HepG2 (cell line): ENCODE results near the gene ZKSCAN5. TPM values are rescaled to one million over a fixed set of nuclear protein-coding genes. Genes with fewer than 3 reads are reported as not detected.

Experiments used
- BHLHE40 ChIP-seq: IDR thresholded peaks from 2 replicates; pipeline ENCODE4 v1.6.1; 2011; ENCODE audit warnings: low read length, improper control_type of control experiment
- CBX1 ChIP-seq: IDR thresholded peaks from one replicate; pipeline ENCODE4 v1.6.1; 2016; ENCODE audit warnings: antibody characterized with exemption, low read depth
- MAFK ChIP-seq, 2 experiments: IDR thresholded peaks in 1 of 2; conservative IDR thresholded peaks in 1 of 2; 2 replicates each; pipeline ENCODE4 v1.6.1; 2011; ENCODE audit warnings: improper control_type of control experiment in 2 of 2, low read length in 2 of 2
- NFKBIZ ChIP-seq: IDR thresholded peaks from 2 replicates; pipeline ENCODE4 v1.6.1; 2018; ENCODE audit warnings: missing genetic modification reagents, missing compliant biosample characterization
- RARA ChIP-seq: IDR thresholded peaks from 2 replicates; pipeline ENCODE4 v1.6.1; 2016; ENCODE audit warnings: missing genetic modification reagents, missing compliant biosample characterization
- SMYD3 ChIP-seq: sonication (generic); formaldehyde crosslinking; IDR thresholded peaks from 2 replicates; pipeline ENCODE4 v1.8.1; 2023; ENCODE audit warnings: mild to moderate bottlenecking, missing genetic modification reagents
- ZNF121 ChIP-seq: sonication (generic); formaldehyde crosslinking; IDR thresholded peaks from 2 replicates; pipeline ENCODE4 v1.5.0; 2020; ENCODE audit warnings: mild to moderate bottlenecking, missing genetic modification reagents
- ZNF253 ChIP-seq: sonication (generic); formaldehyde crosslinking; IDR thresholded peaks from 2 replicates; pipeline ENCODE4 v1.8.0; 2022; ENCODE audit warnings: mild to moderate bottlenecking, missing genetic modification reagents, borderline replicate concordance
- ZNF3 ChIP-seq: IDR thresholded peaks from 2 replicates; pipeline ENCODE4 v1.7.0; 2017; ENCODE audit warnings: inconsistent platforms
- ZNF318 ChIP-seq: sonication (generic); formaldehyde crosslinking; IDR thresholded peaks from 2 replicates; pipeline ENCODE4 v1.4.0; 2020; ENCODE audit warnings: mild to moderate bottlenecking, missing genetic modification reagents
- ZNF333 ChIP-seq: sonication (generic); formaldehyde crosslinking; IDR thresholded peaks from 2 replicates; pipeline ENCODE4 v1.4.0; 2020; ENCODE audit warnings: mild to moderate bottlenecking, missing genetic modification reagents, borderline replicate concordance
- ZNF446 ChIP-seq: sonication (generic); formaldehyde crosslinking; IDR thresholded peaks from 2 replicates; pipeline ENCODE4 v1.5.0; 2020; ENCODE audit warnings: mild to moderate bottlenecking, missing genetic modification reagents
- ZNF550 ChIP-seq: sonication (generic); formaldehyde crosslinking; IDR thresholded peaks from 2 replicates; pipeline ENCODE4 v1.4.0; 2020; ENCODE audit warnings: mild to moderate bottlenecking, missing genetic modification reagents, borderline replicate concordance
- polyA plus RNA-seq, 8 experiments: library from polyadenylated mRNA; depleted of rRNA in 3 of 8; stranded (reverse) in 7 of 8; unstranded in 1 of 8; fragments of >200 nt; fragmentation: Illumina TruSeq in 4 of 8; extraction: Trizol in 4 of 8; gene quantifications; 2 replicates each; pipeline versions ENCODE4 v1.2.1 to v1.2.3, GENCODE V29; 2011 to 2016; ENCODE audit warnings: low read depth in 4 of 8, missing spikeins in 1 of 8, mixed read lengths in 1 of 8; ENCODE audit not compliant: insufficient read depth in 1 of 8
- total RNA-seq, 5 experiments: library from RNA; depleted of rRNA; stranded (reverse); fragments of >200 nt; fragmentation: Illumina TruSeq; extraction: Trizol; gene quantifications; 2 replicates each; pipeline ENCODE4 v1.2.3, GENCODE V29; 2016; ENCODE audit warnings: low read depth in 1 of 5
- TF ChIP-seq, protein P1 (sequence below): sonication (generic); formaldehyde crosslinking; IDR thresholded peaks from 2 replicates; pipeline ENCODE4 v1.4.0; 2020; ENCODE audit warnings: missing genetic modification reagents, borderline replicate concordance
- TF ChIP-seq, protein P2 (sequence below): sonication (generic); formaldehyde crosslinking; IDR thresholded peaks from 2 replicates; pipeline ENCODE4 v1.4.0; 2020; ENCODE audit warnings: missing genetic modification reagents, borderline replicate concordance

ZKSCAN5 gene
- total and polyA plus RNA-seq, 2 of the 13 experiments (the other 11 are each of a cell fraction or from before 2014, with no cell fraction given) = 5.5 to 11.7 TPM

DNA sequence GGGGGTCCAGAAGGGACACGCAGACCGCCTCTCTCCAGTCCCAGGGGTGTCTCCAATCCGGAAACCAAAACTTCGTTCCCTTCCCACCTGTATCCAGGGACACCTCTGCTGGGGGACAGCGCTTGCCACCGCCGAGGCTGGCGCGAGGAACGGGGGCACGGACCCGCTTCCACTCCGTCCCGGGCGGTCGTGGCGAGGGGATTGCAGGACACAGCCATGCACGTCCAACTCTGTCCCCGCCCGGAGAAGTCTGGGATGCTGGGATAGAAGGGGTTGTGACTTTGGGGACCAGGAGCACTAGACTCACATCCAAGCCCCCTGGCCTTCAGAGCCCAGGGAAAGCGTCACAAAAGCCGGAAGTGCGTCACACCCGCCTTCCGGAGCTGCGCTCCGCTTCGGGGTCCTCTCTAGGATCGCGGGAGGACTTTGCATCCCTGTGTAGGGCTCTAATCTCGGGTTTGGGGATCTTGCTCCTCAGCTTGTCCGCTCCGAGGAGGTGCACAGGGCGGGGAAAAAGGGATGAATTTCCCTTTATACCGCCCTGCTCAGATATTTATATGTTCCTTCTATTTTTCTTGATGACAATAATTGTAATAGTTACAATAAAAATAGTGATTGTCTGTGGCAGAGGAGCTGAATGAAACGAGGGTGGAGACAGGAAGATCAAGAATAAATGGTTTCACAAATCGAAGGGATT is 47.5 kb downstream of the ZKSCAN5 start, which contains the start of gene FAM200A (continued):
- TF ChIP-seq ZNF318 (no peak), ZNF333 (no peak), ZNF3 (CRISPR knock-in tag) (no peak), BHLHE40 (no peak), MAFK (conservative IDR thresholded peaks at IDR 0.05 in 1 of 2, IDR thresholded peaks at IDR 0.05 in 1 of 2; ENCODE audit: low read length in 2 of 2) (no peak), SMYD3 (CRISPR knock-in tag) (0 out of 2 replicates have a peak, but pooled peaks have one; percentile 71), RARA (no peak), ZNF121 (no peak), NFKBIZ (CRISPR knock-in tag) (no peak), CBX1 (no peak), ZNF550 (CRISPR knock-in tag) (no peak), ZNF253 (CRISPR knock-in tag) (no peak), ZNF446 (no peak)
- TF ChIP-seq, protein P1, sequence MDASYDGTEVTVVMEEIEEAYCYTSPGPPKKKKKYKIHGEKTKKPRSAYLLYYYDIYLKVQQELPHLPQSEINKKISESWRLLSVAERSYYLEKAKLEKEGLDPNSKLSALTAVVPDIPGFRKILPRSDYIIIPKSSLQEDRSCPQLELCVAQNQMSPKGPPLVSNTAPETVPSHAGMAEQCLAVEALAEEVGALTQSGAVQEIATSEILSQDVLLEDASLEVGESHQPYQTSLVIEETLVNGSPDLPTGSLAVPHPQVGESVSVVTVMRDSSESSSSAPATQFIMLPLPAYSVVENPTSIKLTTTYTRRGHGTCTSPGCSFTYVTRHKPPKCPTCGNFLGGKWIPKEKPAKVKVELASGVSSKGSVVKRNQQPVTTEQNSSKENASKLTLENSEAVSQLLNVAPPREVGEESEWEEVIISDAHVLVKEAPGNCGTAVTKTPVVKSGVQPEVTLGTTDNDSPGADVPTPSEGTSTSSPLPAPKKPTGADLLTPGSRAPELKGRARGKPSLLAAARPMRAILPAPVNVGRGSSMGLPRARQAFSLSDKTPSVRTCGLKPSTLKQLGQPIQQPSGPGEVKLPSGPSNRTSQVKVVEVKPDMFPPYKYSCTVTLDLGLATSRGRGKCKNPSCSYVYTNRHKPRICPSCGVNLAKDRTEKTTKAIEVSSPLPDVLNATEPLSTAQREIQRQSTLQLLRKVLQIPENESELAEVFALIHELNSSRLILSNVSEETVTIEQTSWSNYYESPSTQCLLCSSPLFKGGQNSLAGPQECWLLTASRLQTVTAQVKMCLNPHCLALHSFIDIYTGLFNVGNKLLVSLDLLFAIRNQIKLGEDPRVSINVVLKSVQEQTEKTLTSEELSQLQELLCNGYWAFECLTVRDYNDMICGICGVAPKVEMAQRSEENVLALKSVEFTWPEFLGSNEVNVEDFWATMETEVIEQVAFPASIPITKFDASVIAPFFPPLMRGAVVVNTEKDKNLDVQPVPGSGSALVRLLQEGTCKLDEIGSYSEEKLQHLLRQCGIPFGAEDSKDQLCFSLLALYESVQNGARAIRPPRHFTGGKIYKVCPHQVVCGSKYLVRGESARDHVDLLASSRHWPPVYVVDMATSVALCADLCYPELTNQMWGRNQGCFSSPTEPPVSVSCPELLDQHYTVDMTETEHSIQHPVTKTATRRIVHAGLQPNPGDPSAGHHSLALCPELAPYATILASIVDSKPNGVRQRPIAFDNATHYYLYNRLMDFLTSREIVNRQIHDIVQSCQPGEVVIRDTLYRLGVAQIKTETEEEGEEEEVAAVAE (CRISPR knock-in tag) = no peak
- TF ChIP-seq, protein P2, sequence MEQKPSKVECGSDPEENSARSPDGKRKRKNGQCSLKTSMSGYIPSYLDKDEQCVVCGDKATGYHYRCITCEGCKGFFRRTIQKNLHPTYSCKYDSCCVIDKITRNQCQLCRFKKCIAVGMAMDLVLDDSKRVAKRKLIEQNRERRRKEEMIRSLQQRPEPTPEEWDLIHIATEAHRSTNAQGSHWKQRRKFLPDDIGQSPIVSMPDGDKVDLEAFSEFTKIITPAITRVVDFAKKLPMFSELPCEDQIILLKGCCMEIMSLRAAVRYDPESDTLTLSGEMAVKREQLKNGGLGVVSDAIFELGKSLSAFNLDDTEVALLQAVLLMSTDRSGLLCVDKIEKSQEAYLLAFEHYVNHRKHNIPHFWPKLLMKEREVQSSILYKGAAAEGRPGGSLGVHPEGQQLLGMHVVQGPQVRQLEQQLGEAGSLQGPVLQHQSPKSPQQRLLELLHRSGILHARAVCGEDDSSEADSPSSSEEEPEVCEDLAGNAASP (CRISPR knock-in tag) = peak; percentile 59; the same call in 1 of the 2 replicates
